CD4-positive, alpha-beta T cell (primary cell): ENCODE measurements around the gene CD34. TPM values are rescaled to one million over a fixed set of nuclear protein-coding genes. Genes with fewer than 3 reads are reported as not detected.

ENCODE experiments used
- ATAC-seq: fragments of 200-7000 bp; cut with Tn5 transposase; one replicate; pipeline ENCODE4 v1.10.0; 2022; ENCODE audit warnings: mild to moderate bottlenecking; ENCODE audit not compliant: poor library complexity
- CTCF ChIA-PET: fragments of 350-600 bp; sonication (Branson Sonifier 250); formaldehyde crosslinking; loops from one replicate; lab custom pipeline; 2021; ENCODE audit warnings: antibody characterized with exemption, inconsistent platforms; lab: Charles Lee
- POLR2A ChIA-PET: fragments of 350-600 bp; sonication (Branson Sonifier 250); formaldehyde crosslinking; loops from one replicate; lab custom pipeline; 2021; ENCODE audit warnings: antibody characterized with exemption, inconsistent platforms; lab: Charles Lee
- DNase-seq, 14 experiments: peaks; one replicate each; pipeline ENCODE4 v3.0.0-alpha.2; 2013 to 2020; ENCODE audit warnings: mixed read lengths in 2 of 14
- H3K27ac ChIP-seq, 2 donors: one replicate each; pipeline versions ENCODE4 v1.5.1 to v1.7.0; 2013; ENCODE audit warnings: low read length in 2 of 2, low read depth in 1 of 2, mild to moderate bottlenecking in 1 of 2
- H3K27me3 ChIP-seq, 2 experiments: 1 replicate in 1 of 2; 2 replicates in 1 of 2; pipeline versions ENCODE4 v1.6.1 to v1.7.0; 2013; ENCODE audit warnings: low read length in 2 of 2, control low read depth in 1 of 2, mild to moderate bottlenecking in 1 of 2, moderate library complexity in 1 of 2; ENCODE audit not compliant: insufficient read depth in 2 of 2, control insufficient read depth in 1 of 2
- H3K36me3 ChIP-seq: one replicate; pipeline ENCODE4 v1.6.1; 2013; ENCODE audit warnings: low read length, control low read depth; ENCODE audit not compliant: insufficient read depth
- H3K4me1 ChIP-seq: one replicate; pipeline ENCODE4 v1.6.1; 2013; ENCODE audit warnings: low read length, control low read depth; ENCODE audit not compliant: insufficient read depth
- H3K4me3 ChIP-seq: one replicate; pipeline ENCODE4 v1.5.1; 2013; ENCODE audit warnings: mild to moderate bottlenecking, low read length, moderate library complexity
- H3K9me3 ChIP-seq, 2 experiments: 1 replicate in 1 of 2; 2 replicates in 1 of 2; pipeline versions ENCODE4 v1.6.1 to v1.7.0; 2013; ENCODE audit warnings: low read length in 2 of 2, mild to moderate bottlenecking in 2 of 2, control low read depth in 1 of 2, moderate library complexity in 1 of 2; ENCODE audit not compliant: control insufficient read depth in 1 of 2, insufficient read depth in 1 of 2
- H3K27ac Mint-ChIP-seq: one replicate; pipeline ENCODE4 v1.8.0; 2020; ENCODE audit warnings: mixed read lengths
- H3K27me3 Mint-ChIP-seq: one replicate; pipeline ENCODE4 v1.8.0; 2021; ENCODE audit warnings: mixed read lengths
- H3K36me3 Mint-ChIP-seq: one replicate; pipeline ENCODE4 v1.8.0; 2021; ENCODE audit warnings: low read depth, mixed read lengths
- H3K4me1 Mint-ChIP-seq: one replicate; pipeline ENCODE4 v1.8.0; 2021; ENCODE audit warnings: low read depth, mixed read lengths
- H3K4me3 Mint-ChIP-seq: one replicate; pipeline ENCODE4 v1.8.0; 2020; ENCODE audit warnings: mild to moderate bottlenecking, mixed read lengths
- H3K9me3 Mint-ChIP-seq: one replicate; pipeline ENCODE4 v1.8.0; 2020; ENCODE audit warnings: mixed read lengths
- intact Hi-C, 2 experiments: fragments of 100-400 bp; cut with DNase I in 1 of 2; cut with micrococcal nuclease in 1 of 2; formaldehyde crosslinking; loops; one replicate each; pipeline versions ENCODE4 v1.15.1 to v1.9.0; 2023 to 2025; cut with DNase I, micrococcal nuclease
- total RNA-seq, 174 experiments: library from RNA in 2 of 174; stranded (reverse) in 2 of 174; gene quantifications; one replicate each; pipeline ENCODE4 v1.2.3 and lab custom pipeline; 2021 to 2026
- TF ChIP-seq, protein P1 (sequence below): fragments of 200-600 bp; IDR thresholded peaks from one replicate; pipeline ENCODE4 v1.8.0; 2022; ENCODE audit warnings: antibody characterized with exemption, mild to moderate bottlenecking

CD34 gene
- total RNA-seq, 2 experiments from 2014 or later: not detected

DNA sequence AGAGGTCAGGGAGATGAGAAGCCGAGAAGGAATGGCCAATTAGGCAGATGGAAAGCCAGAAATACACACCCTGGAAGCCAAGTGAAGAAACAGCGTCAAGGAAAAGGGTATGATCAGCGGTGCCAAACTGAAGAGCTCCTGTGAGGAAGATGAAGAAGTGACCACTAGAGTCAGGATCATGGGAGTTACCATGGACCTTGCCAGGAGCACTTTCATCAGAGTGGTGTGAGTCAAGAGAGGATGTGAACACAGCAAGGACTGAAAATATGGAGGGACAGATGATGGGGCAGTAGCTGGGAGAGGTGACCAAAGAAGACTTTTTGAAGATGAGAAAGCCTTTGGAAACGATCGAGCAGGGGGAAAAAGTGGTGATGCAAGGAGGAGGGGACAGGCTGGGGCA lies 50.4 kb downstream of the CD34 start:
- H3K4me3 Mint-ChIP-seq: no peak overlapping the region
- intact Hi-C loops: loop anchor here in 1 of 2 experiments (2.0 kb wide), 1 partner anchor 16 kb away; no protein-coding TSS in a partner anchor
- H3K27ac ChIP-seq: no peak overlapping the region
- peaks cover 75% of the 10 kb centered on the region for H3K4me1 ChIP-seq
- H3K4me1 Mint-ChIP-seq: peaks cover 64% of the 10 kb centered on the region
- no peak overlapping the region for H3K27ac Mint-ChIP-seq
- no peaks in the 10 kb centered on the region for H3K9me3 Mint-ChIP-seq
- H3K27me3 ChIP-seq: no peaks in the 10 kb centered on the region
- peaks cover 52% of the 10 kb centered on the region for H3K36me3 Mint-ChIP-seq
- no peaks in the 10 kb centered on the region for H3K27me3 Mint-ChIP-seq
- TF ChIP-seq, protein P1, sequence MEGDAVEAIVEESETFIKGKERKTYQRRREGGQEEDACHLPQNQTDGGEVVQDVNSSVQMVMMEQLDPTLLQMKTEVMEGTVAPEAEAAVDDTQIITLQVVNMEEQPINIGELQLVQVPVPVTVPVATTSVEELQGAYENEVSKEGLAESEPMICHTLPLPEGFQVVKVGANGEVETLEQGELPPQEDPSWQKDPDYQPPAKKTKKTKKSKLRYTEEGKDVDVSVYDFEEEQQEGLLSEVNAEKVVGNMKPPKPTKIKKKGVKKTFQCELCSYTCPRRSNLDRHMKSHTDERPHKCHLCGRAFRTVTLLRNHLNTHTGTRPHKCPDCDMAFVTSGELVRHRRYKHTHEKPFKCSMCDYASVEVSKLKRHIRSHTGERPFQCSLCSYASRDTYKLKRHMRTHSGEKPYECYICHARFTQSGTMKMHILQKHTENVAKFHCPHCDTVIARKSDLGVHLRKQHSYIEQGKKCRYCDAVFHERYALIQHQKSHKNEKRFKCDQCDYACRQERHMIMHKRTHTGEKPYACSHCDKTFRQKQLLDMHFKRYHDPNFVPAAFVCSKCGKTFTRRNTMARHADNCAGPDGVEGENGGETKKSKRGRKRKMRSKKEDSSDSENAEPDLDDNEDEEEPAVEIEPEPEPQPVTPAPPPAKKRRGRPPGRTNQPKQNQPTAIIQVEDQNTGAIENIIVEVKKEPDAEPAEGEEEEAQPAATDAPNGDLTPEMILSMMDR: no peak
- ChIA-PET CTCF (interaction anchor here (0.6 to 1.3 kb wide), 4 partner anchors 20 to 87 kb away, joined by 3 to 4 read pairs (median 4); no protein-coding TSS in a partner anchor), POLR2A (interaction anchor here (0.9 to 1.5 kb wide), 3 partner anchors 8 to 38 kb away, joined by 3 to 5 read pairs (median 4); no protein-coding TSS in a partner anchor)
- H3K4me3 ChIP-seq: no peak overlapping the region
- peaks cover 54% of the 10 kb centered on the region for H3K36me3 ChIP-seq
- DNase-seq (no peak), ATAC-seq (no peak)
- H3K9me3 ChIP-seq: no peaks in the 10 kb centered on the region

DNA sequence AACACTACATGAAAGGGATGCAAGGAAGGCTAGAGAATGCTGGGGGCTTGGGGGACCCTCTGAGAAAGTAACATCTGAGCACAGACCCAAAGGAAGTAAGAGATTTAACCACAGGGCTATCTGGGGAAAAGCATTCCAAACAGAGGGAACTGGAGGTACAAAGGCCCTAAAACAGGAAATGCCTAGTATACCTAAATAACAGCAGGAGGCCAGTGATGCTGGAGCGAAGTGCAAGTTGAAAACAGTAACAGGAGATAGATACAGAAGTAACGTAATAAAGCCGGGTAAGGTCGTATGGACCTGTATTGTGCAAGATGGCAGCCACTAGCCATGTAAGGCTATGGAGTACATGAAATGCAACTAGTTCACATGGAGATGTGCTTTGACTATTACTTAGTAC lies 52.1 kb downstream of the CD34 start:
- ChIA-PET POLR2A (interaction anchor here (0.6 to 0.8 kb wide), 2 partner anchors 10 to 35 kb away, joined by 3 read pairs; no protein-coding TSS in a partner anchor), CTCF (interaction anchor here (0.9 to 1.2 kb wide), 2 partner anchors 9 to 26 kb away, joined by 3 to 4 read pairs; no protein-coding TSS in a partner anchor)
- Mint-ChIP-seq H3K27me3 (no peaks in the 10 kb centered on the region), H3K4me3 (no peak overlapping the region), H3K4me1 (peaks cover 61% of the 10 kb centered on the region), H3K27ac (no peak overlapping the region), H3K36me3 (peaks cover 57% of the 10 kb centered on the region), H3K9me3 (no peaks in the 10 kb centered on the region)
- TF ChIP-seq, protein P1: no peak
- ATAC-seq (no peak), DNase-seq (no peak)
- intact Hi-C loops: no loop called here
- Histone ChIP-seq H3K36me3 (peaks cover 51% of the 10 kb centered on the region), H3K4me3 (no peak overlapping the region), H3K9me3 (no peaks in the 10 kb centered on the region), H3K27ac (no peak overlapping the region), H3K27me3 (no peaks in the 10 kb centered on the region), H3K4me1 (peaks cover 73% of the 10 kb centered on the region)

DNA sequence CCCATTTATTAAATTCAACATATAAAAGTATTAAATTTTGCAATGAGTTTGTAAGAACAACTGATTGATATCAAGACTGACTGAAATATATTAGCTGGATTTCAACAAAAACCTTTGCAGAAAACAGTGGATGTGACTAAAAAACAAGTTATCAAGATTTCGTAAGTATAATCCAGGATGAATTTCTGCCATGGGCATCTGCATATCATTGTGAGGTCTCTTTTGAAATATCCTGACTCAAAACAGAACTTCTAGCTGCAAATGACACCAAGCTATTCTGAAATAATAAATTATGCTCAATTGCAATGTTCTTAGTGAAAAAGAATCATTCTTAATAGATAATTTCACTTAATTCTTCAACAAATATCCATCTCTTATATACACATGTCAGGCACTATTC lies 52.6 kb downstream of the CD34 start:
- peaks cover 54% of the 10 kb centered on the region for H3K36me3 Mint-ChIP-seq
- Histone ChIP-seq H3K4me3 (no peak overlapping the region), H3K9me3 (no peaks in the 10 kb centered on the region), H3K27ac (no peak overlapping the region), H3K27me3 (no peaks in the 10 kb centered on the region), H3K4me1 (peaks cover 73% of the 10 kb centered on the region), H3K36me3 (peaks cover 47% of the 10 kb centered on the region)
- no peak for DNase-seq
- H3K4me3 Mint-ChIP-seq: no peak overlapping the region
- peaks cover 62% of the 10 kb centered on the region for H3K4me1 Mint-ChIP-seq
- TF ChIP-seq, protein P1: no peak
- H3K27me3 Mint-ChIP-seq: no peaks in the 10 kb centered on the region
- POLR2A ChIA-PET: interaction anchor here (0.8 to 1.2 kb wide), 2 partner anchors 11 to 35 kb away, joined by 3 to 4 read pairs; no protein-coding TSS in a partner anchor
- CTCF ChIA-PET: interaction anchor here (0.9 to 1.1 kb wide), 2 partner anchors 10 to 105 kb away, joined by 3 to 4 read pairs; no protein-coding TSS in a partner anchor
- H3K9me3 Mint-ChIP-seq: no peaks in the 10 kb centered on the region
- no peak overlapping the region for H3K27ac Mint-ChIP-seq
- intact Hi-C loops: no loop called here
- no peak for ATAC-seq
